ENCODE data around the gene PSTPIP1.

DNA sequence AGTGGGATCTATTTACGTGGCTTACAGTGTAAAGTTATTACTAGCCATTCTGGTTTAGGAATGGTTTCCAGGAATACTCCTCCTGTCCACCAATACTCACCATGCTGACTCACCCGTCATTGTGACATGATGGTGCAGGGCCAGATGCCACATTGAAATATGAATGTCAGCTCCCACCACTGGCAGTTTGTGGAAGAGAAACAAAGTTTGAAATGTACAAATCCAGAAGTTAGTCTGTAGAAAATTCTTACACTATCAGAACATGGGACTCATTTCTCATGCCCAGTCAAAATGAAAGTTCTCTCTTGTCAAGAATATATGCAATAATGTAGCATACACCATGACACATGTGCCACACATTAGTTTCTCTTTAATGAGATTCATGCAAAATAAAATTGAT lies 90.4 kb downstream of the PSTPIP1 start:
- no peak for TF ChIP-seq CTCF (IDR thresholded peaks at IDR 0.05; ENCODE audit: poor library complexity, severe bottlenecking)
- no peak for TF ChIP-seq EZH2 (IDR thresholded peaks at IDR 0.05; ENCODE audit: borderline replicate concordance, insufficient read depth, low read length, poor library complexity, severe bottlenecking)
- no peak for TF ChIP-seq SMC3 (conservative IDR thresholded peaks at IDR 0.05; ENCODE audit: poor library complexity)
- no peak for TF ChIP-seq POLR2AphosphoS5 (IDR thresholded peaks at IDR 0.05)
- no peak for TF ChIP-seq REST (IDR thresholded peaks at IDR 0.05; ENCODE audit: borderline replicate concordance)
- no peak for TF ChIP-seq TAF1 (IDR thresholded peaks at IDR 0.05; ENCODE audit: low read depth)
- no peak for TF ChIP-seq EP300 (conservative IDR thresholded peaks at IDR 0.05; ENCODE audit: poor library complexity, severe bottlenecking)
- TF ChIP-seq RAD21 (conservative IDR thresholded peaks at IDR 0.05): no peak
- TF ChIP-seq MXI1 (conservative IDR thresholded peaks at IDR 0.05; ENCODE audit: poor library complexity, severe bottlenecking): no peak

Data from neural cell (in vitro differentiated cells).